Epithelial cell of esophagus (primary cell): Measurements from ENCODE around the gene SETD1A.

Experiments used
- DNase-seq: peaks from one replicate; pipeline ENCODE4 v3.0.0; 2010; ENCODE audit warnings: low read depth
- H3K4me3 ChIP-seq: 2 replicates; pipeline ENCODE4 v1.5.1; 2011; ENCODE audit warnings: mild to moderate bottlenecking, low read length, control low read depth
- TF ChIP-seq, protein P1 (sequence below): IDR thresholded peaks from 2 replicates; pipeline ENCODE4 v1.5.1; 2011; ENCODE audit warnings: low read depth, mild to moderate bottlenecking, low read length, control low read depth, inconsistent platforms; ENCODE audit not compliant: insufficient read depth; ENCODE audit errors: missing control alignments

SETD1A gene

GRCh38 chr16:30983289-30983889 is 25.8 kb downstream of the SETD1A start:
- no peak overlapping the region for H3K4me3 ChIP-seq
- TF ChIP-seq, protein P1, sequence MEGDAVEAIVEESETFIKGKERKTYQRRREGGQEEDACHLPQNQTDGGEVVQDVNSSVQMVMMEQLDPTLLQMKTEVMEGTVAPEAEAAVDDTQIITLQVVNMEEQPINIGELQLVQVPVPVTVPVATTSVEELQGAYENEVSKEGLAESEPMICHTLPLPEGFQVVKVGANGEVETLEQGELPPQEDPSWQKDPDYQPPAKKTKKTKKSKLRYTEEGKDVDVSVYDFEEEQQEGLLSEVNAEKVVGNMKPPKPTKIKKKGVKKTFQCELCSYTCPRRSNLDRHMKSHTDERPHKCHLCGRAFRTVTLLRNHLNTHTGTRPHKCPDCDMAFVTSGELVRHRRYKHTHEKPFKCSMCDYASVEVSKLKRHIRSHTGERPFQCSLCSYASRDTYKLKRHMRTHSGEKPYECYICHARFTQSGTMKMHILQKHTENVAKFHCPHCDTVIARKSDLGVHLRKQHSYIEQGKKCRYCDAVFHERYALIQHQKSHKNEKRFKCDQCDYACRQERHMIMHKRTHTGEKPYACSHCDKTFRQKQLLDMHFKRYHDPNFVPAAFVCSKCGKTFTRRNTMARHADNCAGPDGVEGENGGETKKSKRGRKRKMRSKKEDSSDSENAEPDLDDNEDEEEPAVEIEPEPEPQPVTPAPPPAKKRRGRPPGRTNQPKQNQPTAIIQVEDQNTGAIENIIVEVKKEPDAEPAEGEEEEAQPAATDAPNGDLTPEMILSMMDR = no peak
- DNase-seq = no peak

DNA sequence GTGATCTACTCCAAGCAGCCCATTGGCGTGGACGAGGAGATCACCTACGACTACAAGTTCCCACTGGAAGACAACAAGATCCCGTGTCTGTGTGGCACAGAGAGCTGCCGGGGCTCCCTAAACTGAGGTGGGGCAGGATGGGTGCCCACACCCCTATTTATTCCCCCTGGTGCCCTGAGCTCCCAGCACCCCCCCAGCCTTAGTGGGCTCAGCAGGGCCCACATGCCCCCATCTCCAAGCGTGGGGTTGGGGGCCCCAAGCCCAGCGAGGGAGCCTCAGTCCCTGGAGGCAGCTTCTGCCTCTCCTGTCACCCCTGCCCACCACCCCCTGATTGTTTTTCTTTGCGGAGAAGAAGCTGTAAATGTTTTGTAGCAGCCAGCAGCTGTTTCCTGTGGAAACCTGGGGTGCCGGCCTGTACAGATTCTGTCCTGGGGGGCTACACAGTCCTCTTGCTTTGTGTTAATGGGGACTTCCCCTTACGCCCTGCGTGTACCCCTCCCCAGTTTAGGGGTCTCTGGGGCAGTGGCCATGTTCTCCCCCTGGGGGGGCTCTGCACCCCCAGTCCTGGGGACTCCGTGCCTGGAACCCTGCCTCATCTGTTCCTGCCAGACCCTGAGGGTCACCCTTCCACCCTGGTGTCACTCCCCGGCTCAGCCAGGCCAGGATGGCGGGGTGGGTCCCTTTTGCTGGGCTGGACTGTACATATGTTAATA is 26.5 kb downstream of the SETD1A start:
- H3K4me3 ChIP-seq = no peak overlapping the region
- no peak for DNase-seq
- TF ChIP-seq, protein P1 = no peak

GRCh38 chr16:30984669-30985400 is 27.3 kb downstream of the SETD1A start, which contains the start of gene HSD3B7:
Gene HSD3B7, plus strand, starts transcription at chr16:30985207. Its CDS starts 452 bp downstream, at chr16:30985659.
- H3K4me3 ChIP-seq = peak within 1 kb of the TSS; percentile 51
- TF ChIP-seq, protein P1 = peak; percentile 87
- peak; percentile 78 for DNase-seq

GRCh38 chr16:30985401-30986128 is 28.0 kb downstream of the SETD1A start:
- H3K4me3 ChIP-seq = peak overlapping the region; percentile 51
- TF ChIP-seq, protein P1 = peak; percentile 53

GRCh38 chr16:30986129-30986991 is 28.8 kb downstream of the SETD1A start:
- TF ChIP-seq, protein P1 = no peak
- DNase-seq = no peak
- no peak overlapping the region for H3K4me3 ChIP-seq

More at GRCh38 chr16:30985401-30986128, 28.0 kb downstream of the SETD1A start:
- peak; percentile 73 for DNase-seq
